GM19099 (cell line): ENCODE results near the gene PTPRO.

Experiments used
- POLR2A ChIP-seq: IDR thresholded peaks from 3 replicates; pipeline ENCODE4 v1.6.1; 2011; ENCODE audit warnings: low read depth; ENCODE audit not compliant: insufficient read length; ENCODE audit errors: extremely low read depth

The PTPRO gene

DNA sequence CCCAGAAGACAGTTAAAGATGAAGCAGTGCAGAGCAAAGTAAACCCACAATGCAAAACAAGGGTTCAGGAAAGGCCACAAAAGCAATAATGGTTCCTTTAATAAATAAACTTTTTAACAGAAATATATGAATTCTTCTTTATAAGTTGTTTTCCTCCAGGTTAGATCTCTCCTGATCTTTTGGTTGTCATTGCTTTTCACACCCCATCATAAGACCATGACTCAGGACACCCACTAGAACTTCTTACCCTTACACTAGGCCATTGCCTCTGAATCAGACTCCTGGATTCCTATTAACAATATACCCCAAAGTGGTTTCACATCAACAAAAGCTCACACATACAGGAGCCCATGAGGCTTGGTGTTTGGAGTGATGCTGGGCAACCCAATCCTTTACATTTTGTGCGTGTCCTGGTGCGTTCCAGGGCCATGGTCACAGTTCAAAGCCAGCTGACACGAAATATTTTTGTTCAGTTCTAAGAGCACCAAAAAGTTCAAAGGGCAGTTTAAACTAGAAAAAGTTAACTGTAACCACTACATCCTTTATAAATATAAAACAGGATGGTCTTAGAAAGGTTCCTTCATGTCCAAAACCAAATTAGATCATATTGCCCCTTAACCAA, 279.9 kb downstream of the PTPRO start:
- no peak for TF ChIP-seq POLR2A

DNA sequence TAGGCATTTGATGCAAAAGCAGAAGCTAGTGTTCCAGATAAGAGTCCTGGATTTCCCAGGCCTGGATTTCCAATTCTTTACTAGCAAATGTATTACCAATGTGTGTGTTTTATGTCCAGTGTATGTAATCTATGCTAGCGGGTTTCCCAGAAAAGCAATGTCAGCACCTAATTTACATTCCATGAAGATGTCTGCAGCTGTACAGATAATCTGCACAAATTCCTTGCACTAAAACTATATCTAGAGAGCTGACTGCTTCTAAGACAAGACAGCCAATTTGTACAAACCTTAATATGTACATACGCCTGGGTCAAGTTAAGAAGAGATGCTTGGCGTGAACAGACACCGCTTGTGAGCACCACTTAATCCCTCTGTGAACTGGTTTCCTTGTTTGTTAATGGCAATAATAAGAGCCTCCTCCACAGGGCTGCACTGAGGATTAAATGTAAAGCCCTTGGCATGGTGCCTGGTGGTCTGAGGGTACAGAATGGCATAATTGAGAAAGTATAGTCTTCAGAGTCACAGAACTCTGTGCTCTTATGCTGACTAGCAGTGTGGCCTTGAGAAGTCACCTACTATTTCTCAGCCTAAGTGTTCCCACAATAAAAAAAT, 281.3 kb downstream of the PTPRO start:
- no peak for TF ChIP-seq POLR2A

DNA sequence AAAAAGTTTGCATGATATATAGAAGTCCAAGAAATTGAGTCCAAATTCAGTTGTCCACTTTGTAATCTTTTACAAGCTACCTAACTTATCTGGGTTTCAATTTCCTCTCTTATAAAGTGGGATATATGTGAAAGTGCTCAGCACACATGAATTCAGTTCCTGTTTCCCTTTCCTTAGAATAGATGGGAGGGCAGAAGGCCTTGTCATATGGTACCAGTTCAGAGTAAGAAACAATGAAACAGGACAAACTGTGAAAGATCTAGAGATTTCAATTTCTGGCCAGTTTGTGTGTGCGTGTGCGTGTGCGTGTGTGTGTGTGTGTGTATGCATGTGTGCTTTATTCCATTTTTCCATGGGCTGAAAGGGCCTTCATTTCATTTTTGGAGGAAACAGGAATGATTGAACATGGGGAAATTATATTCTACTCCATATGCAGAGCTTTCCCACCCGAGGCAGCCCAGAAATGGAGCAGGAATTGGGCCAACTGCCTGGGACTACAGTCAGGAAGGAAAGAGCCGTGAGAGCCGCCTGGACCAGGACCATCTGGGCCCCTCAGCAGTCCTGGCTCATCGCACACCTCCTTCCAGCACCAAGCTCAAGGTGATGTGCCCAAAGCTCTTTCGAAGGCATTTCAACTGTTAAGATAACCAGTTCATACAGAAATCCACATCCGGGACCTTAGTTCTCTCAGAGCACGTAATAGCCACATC, 283.7 kb downstream of the PTPRO start:
- no peak for TF ChIP-seq POLR2A

DNA sequence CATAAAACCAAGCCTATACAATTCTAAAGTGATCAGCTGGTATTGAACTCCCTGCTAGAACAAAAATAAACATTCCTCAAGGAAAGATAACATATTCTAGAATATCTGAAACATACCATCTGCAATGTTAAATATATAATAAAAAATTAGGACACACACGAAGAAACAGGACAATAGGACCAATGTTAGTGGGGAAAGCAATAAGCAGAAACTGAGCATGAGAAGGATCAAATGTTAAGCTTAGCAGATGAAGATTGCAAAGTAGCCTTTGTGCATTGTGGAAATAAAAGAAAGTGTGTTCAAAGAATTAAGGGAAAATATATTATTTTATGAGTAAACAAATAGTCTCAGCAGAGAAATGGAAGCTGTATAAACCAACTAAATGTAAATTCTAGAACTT, 286.1 kb downstream of the PTPRO start:
- no peak for TF ChIP-seq POLR2A

DNA sequence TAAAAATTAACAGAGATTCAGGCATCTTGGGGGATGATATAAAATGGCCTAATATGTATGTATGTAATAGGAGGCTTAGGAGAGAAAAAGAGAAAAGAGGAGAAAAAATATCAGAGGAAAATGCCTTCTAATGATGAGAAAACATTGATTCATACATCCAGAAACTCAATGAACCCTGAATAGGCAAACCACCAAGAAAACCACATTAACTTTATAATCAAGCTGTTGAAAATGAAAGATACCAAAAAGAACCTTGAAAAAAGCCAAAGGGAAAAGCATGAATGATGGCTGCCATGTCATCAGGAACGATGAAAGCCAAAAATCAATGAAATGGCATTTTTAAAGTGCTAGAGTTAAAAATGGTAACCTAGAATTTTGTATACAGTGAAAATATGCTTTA, 286.6 kb downstream of the PTPRO start:
- TF ChIP-seq POLR2A: no peak

DNA sequence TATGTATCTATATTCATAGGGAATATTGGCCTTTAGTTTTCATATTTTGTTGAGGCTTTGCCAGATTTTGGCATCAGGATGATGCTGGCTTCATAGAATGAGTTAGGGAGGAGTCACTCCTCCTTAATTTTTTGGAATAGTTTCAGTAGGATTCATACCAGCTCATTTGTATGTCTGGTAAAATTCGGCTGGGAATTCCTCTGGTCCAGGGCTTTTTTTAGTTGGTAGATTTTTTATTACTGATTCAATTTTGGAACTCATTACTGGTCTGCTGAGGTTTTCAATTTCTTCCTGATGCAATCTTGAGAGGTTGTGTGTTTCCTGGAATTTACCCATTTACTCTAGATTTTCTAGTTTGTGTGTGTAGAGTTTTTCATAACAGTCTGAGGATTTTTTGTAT, 291.7 kb downstream of the PTPRO start:
- TF ChIP-seq POLR2A: no peak

DNA sequence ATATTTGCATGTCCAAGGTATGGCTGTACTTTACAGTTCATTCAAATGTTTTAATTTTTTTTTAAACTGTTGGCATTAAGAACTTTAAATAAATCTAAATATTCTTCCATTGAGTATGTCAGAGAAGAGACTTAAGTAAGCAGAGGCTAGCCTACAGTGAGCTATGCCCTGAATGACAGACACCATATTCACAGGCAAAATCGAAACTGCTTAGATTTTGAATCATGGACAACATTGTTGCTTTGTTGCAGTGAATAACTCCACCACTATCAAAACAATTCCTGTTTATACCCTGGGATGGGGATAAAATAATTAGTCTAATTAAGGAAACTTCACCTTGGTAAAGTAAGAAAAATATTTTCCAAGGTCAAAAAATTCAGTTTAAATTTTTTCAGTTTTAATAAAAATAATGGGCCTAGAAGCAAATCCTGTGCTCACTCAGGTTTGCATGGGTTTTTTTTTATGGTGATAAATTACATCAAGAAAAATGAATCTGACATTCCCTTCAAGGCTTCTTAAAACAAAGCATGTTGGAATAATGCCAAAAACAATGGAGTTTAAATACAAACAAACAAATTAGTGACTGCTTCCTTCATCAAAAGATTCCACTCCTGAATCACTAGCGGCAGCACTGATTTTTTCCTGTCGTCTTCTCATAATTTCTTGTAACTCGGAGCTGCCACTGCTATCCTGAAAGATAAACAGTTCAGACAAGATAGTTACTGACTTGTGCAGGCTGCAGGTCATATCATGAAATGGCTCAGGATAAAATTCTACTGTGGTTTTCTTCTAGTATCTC, 298.6 kb downstream of the PTPRO start:
- TF ChIP-seq POLR2A: no peak

DNA sequence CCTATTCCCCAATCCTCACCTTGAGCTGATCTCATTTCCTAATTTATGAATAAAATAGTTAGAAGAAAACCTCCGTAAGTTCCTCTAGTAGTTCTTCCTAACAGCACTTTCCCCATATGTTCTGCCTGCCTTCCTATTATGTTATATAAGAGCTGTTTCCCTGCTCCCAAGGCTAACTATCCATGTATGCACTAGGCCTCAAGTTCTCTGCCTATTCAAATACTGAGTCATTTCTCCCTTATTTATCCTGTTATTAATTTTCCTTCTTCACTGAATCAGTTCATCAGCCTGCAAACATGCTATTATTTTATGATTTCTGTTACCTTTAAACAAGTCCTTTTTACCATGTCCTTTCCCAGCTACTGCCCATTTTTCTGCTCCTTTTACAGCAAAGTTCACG, 302.8 kb downstream of the PTPRO start:
- no peak for TF ChIP-seq POLR2A

DNA sequence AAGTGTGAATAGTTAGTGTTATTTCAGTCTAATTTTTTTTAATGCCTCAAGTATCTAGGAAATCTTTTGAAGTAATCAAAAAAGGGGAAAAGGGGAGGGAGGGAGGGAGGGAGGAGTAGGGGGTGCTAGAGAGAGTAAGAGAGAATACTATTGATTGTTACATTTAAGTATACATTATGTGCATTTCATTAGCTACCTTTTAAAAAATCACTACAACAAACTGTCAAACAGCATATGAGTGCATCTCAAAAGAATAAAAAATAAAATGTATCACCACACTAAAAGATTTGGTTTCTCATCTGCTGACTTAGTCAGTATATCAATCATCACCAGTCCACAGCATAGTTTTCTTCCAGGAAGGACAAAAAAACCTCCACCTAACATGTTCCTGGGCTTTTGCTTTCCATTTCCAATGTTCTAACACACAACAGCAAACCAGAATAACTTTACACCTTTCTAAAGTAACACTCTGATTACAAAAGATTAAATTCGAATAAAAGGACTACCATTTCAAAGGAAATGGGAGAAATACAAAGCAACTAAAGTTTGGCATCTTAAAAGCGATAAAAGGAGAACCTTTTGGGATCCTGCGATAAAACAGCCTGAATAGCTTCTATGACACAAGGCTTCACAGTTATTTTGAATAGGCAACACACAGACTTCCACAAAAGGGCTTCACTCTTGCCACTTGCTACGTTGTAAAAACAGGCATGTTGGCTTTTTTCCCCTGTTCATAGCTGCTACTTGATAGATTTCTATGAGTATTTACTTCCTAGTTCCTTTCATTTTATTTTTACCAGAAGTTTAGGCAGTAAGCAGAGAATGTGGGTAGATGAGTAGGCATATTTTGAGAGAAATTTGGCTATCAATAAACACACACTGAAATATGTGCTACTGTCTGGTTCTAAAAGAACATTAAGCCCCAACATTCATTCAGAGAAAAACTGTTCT, 306.0 kb downstream of the PTPRO start:
- TF ChIP-seq POLR2A: no peak

DNA sequence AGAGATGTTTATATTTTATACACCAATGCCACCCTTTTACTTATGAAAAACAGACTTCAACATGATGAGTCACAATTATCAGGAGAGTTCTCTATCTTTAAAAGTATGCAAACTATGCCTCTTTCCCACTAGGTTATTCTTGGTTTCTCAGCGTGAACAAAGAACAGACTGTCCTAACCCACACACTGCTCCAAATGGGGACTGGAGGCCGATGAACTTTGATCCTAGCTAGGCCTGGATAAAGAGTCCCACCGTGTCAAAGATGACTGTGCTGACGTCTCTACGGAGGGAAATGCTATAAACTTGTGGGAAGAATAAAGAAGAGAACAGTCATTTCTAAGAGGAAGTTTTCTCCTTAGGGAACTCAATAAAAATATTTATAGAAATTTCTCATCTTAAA, 306.8 kb downstream of the PTPRO start:
- no peak for TF ChIP-seq POLR2A

DNA sequence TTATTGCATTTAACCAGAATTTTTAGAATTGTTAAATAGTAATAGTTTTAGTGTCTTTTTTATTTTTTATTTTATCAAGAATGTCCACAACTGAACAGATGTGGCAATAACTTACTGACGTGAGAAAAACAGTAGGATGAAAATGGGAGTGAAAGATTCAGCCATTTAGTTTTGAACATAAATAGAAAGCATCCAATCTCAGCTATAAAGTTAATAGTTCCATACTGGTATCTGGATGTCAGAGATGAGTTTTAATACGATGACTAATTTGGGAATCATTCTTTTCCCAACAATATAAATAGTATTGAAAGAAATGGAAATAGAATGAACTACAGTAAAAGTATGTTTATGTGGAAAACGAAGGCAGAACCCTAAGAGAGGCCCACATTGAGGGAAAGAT, 307.5 kb downstream of the PTPRO start:
- TF ChIP-seq POLR2A: no peak

DNA sequence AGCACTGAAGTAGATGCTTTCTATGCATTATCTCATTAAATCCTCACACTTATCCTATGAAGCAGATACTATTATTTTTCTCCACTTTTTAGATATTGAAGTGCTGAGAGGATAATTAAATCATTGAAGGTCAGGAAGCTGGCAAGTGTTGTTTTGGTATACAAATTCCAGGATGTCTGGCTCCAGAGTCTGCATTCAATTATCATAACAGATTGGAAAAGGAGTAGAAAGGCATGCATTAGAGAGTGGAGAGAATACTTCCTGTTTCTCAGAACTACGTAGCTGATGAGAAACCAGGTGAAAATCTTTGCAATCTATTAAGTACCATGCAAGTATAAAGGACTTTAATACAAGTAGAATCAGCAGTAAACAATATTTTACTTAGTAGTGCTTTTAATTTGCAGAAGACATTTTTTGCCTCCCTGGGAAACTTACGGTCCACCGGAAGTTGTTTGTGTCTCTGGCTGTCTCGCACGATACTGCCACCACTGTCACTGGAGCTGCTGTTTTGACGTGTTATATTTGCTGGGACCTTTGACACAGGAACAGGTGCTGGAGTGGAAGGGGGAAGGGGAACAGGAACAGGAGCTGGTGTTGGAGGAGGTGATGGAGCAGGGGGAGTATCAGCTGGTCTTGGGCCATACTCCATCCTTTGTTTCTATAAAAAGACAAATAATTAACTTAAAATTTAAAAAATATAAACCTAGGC, 308.9 kb downstream of the PTPRO start:
- TF ChIP-seq POLR2A: no peak

DNA sequence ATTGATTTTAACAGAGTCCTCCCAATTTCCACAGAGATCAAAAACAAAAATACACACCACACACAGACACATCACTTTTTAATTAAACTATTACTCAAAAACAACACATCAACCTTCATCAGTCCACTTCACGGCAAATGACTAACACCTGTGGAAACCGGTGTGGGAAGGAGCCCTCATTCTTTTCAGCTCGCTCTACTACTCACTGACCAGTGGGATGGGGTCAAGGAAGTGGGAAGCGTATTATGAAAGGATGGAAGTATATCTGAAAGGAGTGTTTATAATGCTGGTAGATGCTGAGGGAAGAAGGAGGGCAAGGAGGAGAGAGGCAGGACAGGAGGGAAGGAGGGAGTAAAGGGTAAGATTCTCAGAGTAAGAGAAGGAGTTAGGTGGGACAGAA, 310.4 kb downstream of the PTPRO start:
- TF ChIP-seq POLR2A: no peak

DNA sequence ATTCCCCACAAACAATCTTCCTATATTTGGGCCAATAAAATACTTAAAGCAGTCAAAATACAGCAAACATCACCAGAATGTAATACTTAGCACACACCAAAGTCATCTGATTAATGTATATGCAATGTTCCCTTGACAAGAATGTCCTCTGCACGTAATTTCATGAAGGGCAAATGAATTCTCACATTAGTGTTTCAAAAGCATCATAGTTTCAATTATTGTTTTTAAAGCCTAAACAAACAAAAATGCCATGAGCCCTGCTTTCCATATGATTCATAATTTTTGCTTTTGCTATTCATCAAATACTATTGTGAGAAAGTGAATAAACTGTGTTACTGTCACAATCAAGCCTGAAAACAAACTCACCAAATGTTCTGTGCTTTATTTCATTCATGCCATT, 310.9 kb downstream of the PTPRO start:
- TF ChIP-seq POLR2A: no peak
